ENCODE data around the gene CCDC40.
A peak's percentile ranks its signal among the peaks of the same experiment; 100 is the strongest.

Gene CCDC40

DNA sequence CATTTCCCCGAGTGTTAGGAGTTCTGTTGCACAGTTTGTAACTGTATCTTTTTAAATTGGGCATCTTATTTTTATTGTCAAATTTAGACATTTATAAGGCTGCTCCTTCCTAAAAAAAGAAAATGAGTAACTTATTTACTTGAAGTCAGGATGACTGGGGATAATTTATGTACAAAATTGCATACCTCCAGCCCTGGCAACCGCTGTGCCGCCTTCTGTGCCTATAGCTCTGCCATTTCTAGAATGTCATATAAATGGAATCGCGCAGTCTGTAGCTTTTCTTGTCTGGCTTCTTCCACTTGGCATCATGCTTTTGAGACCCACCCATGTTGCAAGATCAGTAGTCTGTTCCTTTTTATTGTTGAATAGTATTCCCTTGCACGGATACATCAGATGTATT lies 36.0 kb downstream of the CCDC40 start:
- no peak for TF ChIP-seq FOXM1 (IDR thresholded peaks at IDR 0.05; ENCODE audit: borderline replicate concordance, low read depth)
- no peak for TF ChIP-seq NFIC (IDR thresholded peaks at IDR 0.05)
- no peak for TF ChIP-seq EGR1 (IDR thresholded peaks at IDR 0.05)
- TF ChIP-seq TCF12 (IDR thresholded peaks at IDR 0.05; ENCODE audit: low read depth): no peak
- no peak for TF ChIP-seq ZBTB7A (IDR thresholded peaks at IDR 0.05; ENCODE audit: low read depth)
- TF ChIP-seq, protein P1, sequence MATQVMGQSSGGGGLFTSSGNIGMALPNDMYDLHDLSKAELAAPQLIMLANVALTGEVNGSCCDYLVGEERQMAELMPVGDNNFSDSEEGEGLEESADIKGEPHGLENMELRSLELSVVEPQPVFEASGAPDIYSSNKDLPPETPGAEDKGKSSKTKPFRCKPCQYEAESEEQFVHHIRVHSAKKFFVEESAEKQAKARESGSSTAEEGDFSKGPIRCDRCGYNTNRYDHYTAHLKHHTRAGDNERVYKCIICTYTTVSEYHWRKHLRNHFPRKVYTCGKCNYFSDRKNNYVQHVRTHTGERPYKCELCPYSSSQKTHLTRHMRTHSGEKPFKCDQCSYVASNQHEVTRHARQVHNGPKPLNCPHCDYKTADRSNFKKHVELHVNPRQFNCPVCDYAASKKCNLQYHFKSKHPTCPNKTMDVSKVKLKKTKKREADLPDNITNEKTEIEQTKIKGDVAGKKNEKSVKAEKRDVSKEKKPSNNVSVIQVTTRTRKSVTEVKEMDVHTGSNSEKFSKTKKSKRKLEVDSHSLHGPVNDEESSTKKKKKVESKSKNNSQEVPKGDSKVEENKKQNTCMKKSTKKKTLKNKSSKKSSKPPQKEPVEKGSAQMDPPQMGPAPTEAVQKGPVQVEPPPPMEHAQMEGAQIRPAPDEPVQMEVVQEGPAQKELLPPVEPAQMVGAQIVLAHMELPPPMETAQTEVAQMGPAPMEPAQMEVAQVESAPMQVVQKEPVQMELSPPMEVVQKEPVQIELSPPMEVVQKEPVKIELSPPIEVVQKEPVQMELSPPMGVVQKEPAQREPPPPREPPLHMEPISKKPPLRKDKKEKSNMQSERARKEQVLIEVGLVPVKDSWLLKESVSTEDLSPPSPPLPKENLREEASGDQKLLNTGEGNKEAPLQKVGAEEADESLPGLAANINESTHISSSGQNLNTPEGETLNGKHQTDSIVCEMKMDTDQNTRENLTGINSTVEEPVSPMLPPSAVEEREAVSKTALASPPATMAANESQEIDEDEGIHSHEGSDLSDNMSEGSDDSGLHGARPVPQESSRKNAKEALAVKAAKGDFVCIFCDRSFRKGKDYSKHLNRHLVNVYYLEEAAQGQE (IDR thresholded peaks at IDR 0.05; ENCODE audit: low read depth): no peak
- TF ChIP-seq RAD21 (IDR thresholded peaks at IDR 0.05; ENCODE audit: low read depth): no peak
- TF ChIP-seq CEBPB (IDR thresholded peaks at IDR 0.05): no peak
- TF ChIP-seq EP300 (IDR thresholded peaks at IDR 0.05; ENCODE audit: borderline replicate concordance): no peak
- TF ChIP-seq CREB1 (IDR thresholded peaks at IDR 0.05; ENCODE audit: low read depth): no peak

DNA sequence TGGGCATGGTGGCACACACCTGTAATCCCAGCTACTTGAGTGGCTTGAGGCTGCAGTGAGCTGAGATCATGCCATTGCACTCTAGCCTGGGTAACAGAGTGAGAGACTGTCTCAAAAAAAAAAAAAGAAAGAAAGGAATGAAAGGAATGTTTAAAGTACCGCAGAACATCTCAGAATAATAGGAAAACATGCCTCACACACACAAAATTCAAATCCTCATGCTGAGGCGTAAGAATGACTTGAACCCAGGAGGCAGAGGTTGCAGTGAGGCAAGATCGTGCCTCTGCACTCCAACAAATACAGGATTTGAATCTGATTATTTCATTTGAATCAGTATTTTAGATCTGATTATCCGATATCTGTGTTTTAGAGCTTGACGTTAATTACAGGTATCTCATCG lies 43.6 kb downstream of the CCDC40 start:
- no peak for TF ChIP-seq CEBPB (IDR thresholded peaks at IDR 0.05)
- TF ChIP-seq TEAD4 (IDR thresholded peaks at IDR 0.05): peak; percentile 30; the same call in 1 of the 2 replicates
- TF ChIP-seq TCF12 (IDR thresholded peaks at IDR 0.05; ENCODE audit: low read depth): no peak

DNA sequence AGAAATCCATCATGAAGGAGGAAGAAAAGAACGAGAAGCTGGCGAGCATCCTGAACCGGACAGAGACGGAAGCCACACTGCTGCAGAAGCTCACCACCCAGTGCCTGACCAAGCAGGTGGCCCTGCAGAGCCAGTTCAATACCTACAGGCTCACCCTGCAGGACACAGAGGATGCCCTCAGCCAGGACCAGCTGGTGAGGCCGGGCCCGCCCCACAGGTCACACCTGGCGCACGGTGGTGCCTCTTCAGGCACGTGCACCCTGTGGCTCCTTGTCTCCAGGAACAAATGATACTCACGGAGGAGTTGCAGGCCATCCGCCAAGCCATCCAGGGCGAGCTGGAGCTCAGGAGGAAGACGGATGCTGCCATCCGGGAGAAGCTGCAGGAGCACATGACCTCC lies 45.2 kb downstream of the CCDC40 start:
- TF ChIP-seq FOXM1 (IDR thresholded peaks at IDR 0.05; ENCODE audit: borderline replicate concordance, low read depth) (no peak), YY1 (IDR thresholded peaks at IDR 0.05; ENCODE audit: low read depth) (no peak), NFIC (IDR thresholded peaks at IDR 0.05) (no peak), TAF1 (IDR thresholded peaks at IDR 0.05; ENCODE audit: low read depth) (no peak), TCF12 (IDR thresholded peaks at IDR 0.05; ENCODE audit: low read depth) (no peak)
- TF ChIP-seq, protein P2, sequence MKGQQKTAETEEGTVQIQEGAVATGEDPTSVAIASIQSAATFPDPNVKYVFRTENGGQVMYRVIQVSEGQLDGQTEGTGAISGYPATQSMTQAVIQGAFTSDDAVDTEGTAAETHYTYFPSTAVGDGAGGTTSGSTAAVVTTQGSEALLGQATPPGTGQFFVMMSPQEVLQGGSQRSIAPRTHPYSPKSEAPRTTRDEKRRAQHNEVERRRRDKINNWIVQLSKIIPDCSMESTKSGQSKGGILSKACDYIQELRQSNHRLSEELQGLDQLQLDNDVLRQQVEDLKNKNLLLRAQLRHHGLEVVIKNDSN (IDR thresholded peaks at IDR 0.05): no peak
- TF ChIP-seq, protein P1 (IDR thresholded peaks at IDR 0.05; ENCODE audit: low read depth): no peak

DNA sequence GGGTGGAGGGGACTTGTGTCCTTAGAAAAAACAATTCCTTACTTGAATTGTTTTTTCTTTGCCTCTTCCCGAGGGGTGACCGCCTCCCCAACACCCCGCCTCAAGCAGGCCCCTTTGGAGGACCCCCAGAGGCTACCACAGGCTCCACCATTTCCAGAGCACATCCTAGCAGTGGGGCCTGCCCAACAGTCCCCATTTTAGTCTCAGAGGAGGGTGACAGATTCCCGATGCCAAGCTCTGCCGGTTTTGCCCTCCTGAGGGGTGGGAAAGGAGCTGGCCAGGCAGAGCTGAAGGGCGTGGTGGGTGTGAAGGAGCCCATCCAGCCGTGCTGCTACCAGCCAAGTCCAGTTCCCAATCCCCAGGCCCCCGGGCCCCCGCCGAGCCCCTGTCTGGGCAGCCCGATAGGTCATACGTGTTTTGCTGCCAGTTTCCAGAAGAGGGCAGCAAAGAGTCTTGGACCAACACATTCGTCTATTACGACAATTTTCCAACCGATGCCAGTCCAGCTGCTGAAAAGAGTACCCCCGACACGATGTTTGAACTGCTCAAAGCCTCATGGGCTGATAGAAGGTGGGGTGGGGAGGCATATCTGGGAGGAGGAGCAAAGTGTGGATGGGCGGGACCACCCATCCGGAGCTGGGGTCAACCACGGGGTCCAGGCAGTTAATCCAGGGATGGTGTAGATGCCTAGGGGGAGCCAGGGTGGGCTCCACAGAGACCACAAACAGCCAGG lies 46.1 kb downstream of the CCDC40 start:
- no peak for TF ChIP-seq EGR1 (IDR thresholded peaks at IDR 0.05)
- no peak for TF ChIP-seq TCF12 (IDR thresholded peaks at IDR 0.05; ENCODE audit: low read depth)
- no peak for TF ChIP-seq NFIC (IDR thresholded peaks at IDR 0.05)
- TF ChIP-seq, protein P3, sequence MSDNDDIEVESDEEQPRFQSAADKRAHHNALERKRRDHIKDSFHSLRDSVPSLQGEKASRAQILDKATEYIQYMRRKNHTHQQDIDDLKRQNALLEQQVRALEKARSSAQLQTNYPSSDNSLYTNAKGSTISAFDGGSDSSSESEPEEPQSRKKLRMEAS (IDR thresholded peaks at IDR 0.05): no peak
- TF ChIP-seq YY1 (IDR thresholded peaks at IDR 0.05; ENCODE audit: low read depth): no peak
- peak; percentile 84 for TF ChIP-seq RAD21 (IDR thresholded peaks at IDR 0.05; ENCODE audit: low read depth)
- peak; percentile 78; the same call in 1 of the 2 replicates for TF ChIP-seq ZBTB7A (IDR thresholded peaks at IDR 0.05; ENCODE audit: low read depth)
- TF ChIP-seq EP300 (IDR thresholded peaks at IDR 0.05; ENCODE audit: borderline replicate concordance): no peak
- no peak for TF ChIP-seq CEBPB (IDR thresholded peaks at IDR 0.05)
- no peak for TF ChIP-seq TAF1 (IDR thresholded peaks at IDR 0.05; ENCODE audit: low read depth)

DNA sequence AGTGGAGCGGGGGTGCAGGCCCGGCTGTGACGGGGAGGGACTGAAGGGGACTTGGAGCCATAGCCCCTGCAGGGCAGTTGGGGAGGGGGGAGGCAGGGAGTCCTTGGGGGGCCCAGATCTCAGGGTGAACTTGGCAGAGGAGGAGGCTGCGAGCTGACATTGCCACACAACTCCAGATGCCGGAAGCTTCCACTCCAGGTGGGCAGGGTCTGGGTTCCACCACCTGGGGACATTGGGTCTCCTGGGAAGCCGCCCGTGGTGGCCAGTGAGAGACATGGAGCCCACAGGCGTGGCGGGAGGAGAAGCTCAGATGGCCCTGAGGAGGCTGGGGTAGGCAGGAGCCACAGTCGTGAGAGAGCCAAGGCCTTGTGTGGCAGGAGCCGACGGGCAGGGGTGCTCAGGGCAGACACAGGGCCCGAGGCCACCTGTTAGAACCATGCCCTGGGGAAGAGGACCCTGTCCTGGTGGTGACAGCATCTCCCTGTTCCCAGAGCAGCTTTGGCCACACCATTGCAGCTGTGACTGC lies 46.8 kb downstream of the CCDC40 start:
- TF ChIP-seq CEBPB (IDR thresholded peaks at IDR 0.05) (no peak), EGR1 (IDR thresholded peaks at IDR 0.05) (no peak), EP300 (IDR thresholded peaks at IDR 0.05; ENCODE audit: borderline replicate concordance) (no peak), YY1 (IDR thresholded peaks at IDR 0.05; ENCODE audit: low read depth) (no peak), FOXM1 (IDR thresholded peaks at IDR 0.05; ENCODE audit: borderline replicate concordance, low read depth) (no peak), NFIC (IDR thresholded peaks at IDR 0.05) (no peak), TEAD4 (IDR thresholded peaks at IDR 0.05) (no peak), ZBTB7A (IDR thresholded peaks at IDR 0.05; ENCODE audit: low read depth) (no peak), TCF12 (IDR thresholded peaks at IDR 0.05; ENCODE audit: low read depth) (no peak), TAF1 (IDR thresholded peaks at IDR 0.05; ENCODE audit: low read depth) (no peak), CREB1 (IDR thresholded peaks at IDR 0.05; ENCODE audit: low read depth) (no peak), RAD21 (IDR thresholded peaks at IDR 0.05; ENCODE audit: low read depth) (no peak)
- TF ChIP-seq, protein P2 (IDR thresholded peaks at IDR 0.05): no peak
- TF ChIP-seq, protein P3 (IDR thresholded peaks at IDR 0.05): no peak
- TF ChIP-seq, protein P1 (IDR thresholded peaks at IDR 0.05; ENCODE audit: low read depth): no peak

Measured in Ishikawa (cell line).